Stimulated activated CD8-positive, alpha-beta memory T cell treated with anti-CD3 and anti-CD28 coated beads, Interleukin-7, amount 100 ng/mL, for 1 hour (primary cell): ENCODE measurements around the gene PLCD3.

Experiments
- DNase-seq, 2 donors: peaks; one replicate each; pipeline ENCODE4 v3.0.0-alpha.2; 2020; ENCODE audit warnings: low read depth in 2 of 2

PLCD3 gene

DNA sequence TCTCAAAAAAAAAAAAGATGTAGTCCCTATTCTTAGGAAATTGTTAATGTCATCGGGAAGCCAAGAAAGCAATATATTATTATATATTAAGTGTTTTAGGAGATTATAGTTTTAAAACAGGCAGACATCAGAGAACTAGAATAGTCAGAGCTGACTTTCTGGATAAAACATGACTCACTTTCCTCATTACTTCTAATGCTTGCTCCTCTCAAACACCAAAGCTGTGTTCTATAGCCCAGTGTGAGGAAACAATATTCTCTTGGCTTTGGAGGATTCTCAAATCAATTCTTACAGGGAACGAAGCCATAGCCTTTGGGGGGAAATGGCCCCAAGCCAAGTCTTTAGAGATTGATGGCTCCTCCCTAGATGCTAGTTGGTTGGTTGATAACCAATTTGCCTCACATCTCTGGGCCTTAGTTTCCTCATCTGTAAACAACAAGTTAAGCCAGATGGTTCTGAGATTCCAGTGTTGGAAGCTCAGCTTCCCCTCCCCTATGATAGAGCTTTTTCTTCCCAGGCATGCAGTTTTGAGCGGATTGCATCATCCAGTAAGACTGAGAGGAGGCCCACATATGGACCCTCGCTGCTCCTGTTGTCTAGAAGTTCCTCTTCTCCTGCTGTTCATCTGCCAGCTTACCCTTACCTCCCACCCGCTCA, 58.8 kb downstream of the PLCD3 start:
- no peak for DNase-seq

DNA sequence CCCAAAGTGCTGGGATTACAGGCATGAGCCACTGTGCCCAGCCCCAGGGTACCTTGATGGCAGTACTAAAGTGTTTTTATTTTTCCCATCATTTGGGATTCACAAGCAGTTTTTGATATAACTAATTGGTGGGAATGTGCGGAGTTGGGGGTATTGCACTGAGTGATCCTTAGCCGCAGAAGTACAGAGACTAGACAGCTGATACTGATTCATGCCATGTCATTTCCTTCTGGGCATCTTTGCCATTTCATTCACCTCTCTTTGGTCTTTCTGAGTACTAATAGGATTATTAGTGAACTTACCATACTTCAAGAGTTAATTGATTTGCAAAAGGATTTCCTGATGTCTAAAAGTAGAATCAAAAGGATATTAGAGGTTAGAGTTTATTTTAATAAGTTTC, 61.5 kb downstream of the PLCD3 start:
- DNase-seq: no peak

DNA sequence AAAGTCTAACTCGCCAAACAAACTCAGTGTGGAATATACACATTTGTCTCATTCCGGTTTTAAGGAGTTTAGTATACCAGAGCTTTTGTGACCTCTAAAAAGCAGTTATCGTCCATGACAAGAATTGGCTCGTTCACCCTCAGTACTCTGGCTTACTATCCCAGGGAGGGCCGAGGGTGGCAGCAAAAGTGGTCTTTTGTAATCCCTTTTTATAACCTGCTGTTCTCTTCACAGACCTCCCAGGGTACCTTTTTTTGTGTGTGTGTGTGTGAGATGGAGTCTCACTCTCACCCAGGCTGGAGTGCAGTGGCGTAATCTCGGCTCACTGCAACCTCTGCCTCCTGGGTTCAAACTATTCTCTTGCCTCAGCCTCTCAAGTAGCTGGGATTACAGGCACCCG, 62.3 kb downstream of the PLCD3 start:
- DNase-seq: no peak

DNA sequence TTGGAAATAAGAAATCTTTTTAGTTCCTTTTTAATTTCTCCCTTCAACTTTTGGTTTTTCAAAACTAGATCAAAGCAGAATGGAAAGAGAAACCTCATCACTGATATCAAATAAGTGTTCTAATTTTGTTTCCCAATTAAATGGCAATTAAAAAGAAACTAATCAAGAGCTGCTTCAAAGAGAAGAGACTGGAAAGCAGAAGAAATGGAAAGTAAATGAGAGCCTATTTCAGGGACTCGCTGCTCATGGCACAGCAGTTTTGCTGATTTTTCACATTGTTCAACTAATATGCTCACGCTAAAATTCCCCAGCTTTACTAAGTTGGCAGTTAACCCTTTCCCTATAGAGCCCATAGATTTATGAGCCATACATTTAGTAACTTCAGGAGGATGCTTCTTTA, 64.7 kb downstream of the PLCD3 start:
- no peak for DNase-seq

DNA sequence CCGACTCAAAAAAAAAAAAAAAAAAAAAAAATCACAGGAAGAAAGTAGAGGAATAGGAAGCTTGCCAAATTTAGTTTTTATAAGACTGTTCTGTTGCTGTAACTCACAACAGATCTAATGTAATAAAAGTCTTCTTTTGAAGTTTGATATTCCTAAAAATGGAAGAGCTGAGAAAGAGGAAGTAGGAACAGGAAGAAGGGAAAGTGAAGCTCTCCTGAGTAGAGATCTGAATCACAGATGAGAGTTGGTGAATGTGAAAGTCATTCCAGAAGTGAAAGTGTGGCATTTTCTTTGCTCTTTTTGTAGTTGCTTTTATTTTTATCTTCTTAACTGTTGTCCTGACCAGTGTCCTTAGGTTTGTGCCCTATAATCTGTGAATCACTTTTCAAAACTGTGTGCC, 69.1 kb downstream of the PLCD3 start:
- DNase-seq: no peak

DNA sequence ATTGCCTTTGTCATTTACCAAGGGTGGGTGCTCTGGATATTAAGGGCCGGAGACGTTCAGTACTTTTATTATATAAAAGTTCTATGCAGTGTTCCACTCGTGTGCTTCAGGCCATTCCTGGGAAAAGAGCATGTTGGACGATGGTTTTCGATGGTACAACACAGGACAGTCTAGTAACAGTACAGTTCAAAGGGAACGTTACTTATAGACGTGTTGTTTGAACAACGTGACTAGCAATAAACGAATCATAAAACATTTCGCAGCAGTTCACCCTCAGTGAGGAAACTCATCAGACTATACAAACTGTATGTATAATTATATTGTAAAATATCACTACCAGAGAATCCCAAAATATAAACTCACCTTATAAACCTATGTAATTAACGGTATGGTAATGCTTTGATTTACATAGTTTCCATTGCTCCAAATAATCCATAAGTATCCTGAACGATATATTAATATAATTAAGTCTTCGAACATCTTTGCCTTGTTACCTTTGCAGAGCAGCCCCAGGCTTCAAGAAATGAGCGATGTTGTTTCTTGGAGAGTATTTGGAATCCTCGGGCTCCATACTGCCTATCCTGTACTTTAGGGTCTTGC, 70.6 kb downstream of the PLCD3 start:
- DNase-seq: no peak

DNA sequence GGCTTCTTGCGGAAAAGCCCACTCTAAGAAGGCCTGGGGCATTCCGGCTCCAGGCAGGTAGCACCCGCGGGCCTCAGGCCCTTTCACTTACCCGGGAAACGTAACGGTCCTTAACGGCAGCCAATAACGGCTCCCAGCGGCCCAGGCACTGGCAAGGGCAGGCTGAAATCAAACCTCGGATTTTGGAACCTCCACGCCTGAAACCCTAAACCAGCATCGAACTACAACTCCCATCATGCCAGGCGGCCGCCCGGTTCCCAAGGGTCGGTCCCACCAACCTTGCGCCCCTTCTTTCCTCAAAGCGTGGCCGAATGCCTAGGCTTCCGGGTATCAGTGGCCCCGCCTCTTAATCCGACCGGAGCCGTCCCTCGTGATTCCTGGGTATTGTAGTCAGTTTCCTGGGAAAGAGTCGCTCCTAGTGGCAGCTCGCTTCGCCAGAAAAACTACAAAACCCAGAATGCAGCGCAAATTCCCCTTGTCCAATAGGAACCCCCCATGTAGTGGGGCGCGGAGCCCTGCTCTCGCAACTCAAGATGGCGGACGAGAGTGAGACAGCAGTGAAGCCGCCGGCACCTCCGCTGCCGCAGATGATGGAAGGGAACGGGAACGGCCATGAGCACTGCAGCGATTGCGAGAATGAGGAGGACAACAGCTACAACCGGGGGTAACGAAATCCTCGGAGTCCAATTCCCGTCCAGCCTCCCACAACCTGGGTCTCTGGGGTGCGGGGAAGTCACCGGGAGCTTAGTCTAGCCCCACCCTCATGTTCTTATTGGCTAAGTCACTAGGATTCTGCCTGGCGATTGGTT, 71.3 kb downstream of the PLCD3 start, which contains the start of gene NMT1:
NMT1 (plus strand) TSS at position 521 of the 809 bp plus-strand sequence; CDS start at position 534, 13 bp downstream.
- peak; percentile 85 to 86 for DNase-seq

DNA sequence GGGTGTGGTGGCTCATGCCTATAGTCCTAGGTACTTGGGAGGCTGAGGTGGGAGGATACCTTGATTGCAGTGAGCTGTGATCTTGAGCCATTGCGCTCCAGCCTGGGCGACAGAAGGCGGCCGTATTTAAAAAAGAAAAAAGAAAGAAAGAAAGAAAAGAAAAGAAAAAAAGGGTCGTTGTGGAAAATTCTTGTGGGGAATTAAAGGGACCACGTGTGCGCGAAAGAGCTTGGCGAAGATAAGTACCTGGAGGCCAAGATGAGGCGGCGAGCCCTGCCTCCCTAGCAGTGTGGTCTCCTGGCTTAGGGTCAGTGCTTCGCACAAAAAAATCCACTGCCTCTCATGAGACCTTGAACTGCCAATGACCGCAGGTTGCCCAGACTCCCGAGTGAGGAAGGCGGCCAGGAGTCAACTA, 71.9 kb downstream of the PLCD3 start:
- DNase-seq: no peak
